Vagina (tissue), 2 donors: ENCODE results near the gene TOGARAM2.
"Not testable (repeated sequence)": the region's sequence is repeated elsewhere in the genome, so short reads cannot be mapped to it uniquely, and the experiment has no call there.

Experiments
- POLR2A ChIP-seq, 2 donors: fragments of 450-650 bp; IDR thresholded peaks; one replicate each; pipeline ENCODE4 v1.6.1; 2017; ENCODE audit warnings: antibody characterized with exemption in 2 of 2, mild to moderate bottlenecking in 2 of 2, moderate library complexity in 2 of 2
- POLR2AphosphoS5 ChIP-seq, 2 donors: sonication (generic); formaldehyde crosslinking; IDR thresholded peaks; one replicate each; pipeline ENCODE4 v1.9.0; 2017; ENCODE audit warnings: antibody characterized with exemption in 2 of 2, mild to moderate bottlenecking in 2 of 2, low read depth in 1 of 2; ENCODE audit not compliant: insufficient read depth in 1 of 2
- TF ChIP-seq, protein P1 (sequence below), 3 experiments: fragments of 450-650 bp in 2 of 3; fragments of 200-600 bp in 1 of 3; sonication (generic) in 1 of 3; IDR thresholded peaks; one replicate each; pipeline ENCODE4 v1.5.1; 2017 to 2019; ENCODE audit warnings: antibody characterized with exemption in 3 of 3, mild to moderate bottlenecking in 2 of 3, moderate library complexity in 2 of 3

GRCh38 chr2:29090311-29090710 lies 109.2 kb downstream of the TOGARAM2 start:
- TF ChIP-seq POLR2AphosphoS5 (IDR thresholded peaks at IDR 0.05; ENCODE audit: insufficient read depth in 1 of 2, low read depth in 1 of 2); POLR2A (IDR thresholded peaks at IDR 0.05): not testable (repeated sequence)
- TF ChIP-seq, protein P1, sequence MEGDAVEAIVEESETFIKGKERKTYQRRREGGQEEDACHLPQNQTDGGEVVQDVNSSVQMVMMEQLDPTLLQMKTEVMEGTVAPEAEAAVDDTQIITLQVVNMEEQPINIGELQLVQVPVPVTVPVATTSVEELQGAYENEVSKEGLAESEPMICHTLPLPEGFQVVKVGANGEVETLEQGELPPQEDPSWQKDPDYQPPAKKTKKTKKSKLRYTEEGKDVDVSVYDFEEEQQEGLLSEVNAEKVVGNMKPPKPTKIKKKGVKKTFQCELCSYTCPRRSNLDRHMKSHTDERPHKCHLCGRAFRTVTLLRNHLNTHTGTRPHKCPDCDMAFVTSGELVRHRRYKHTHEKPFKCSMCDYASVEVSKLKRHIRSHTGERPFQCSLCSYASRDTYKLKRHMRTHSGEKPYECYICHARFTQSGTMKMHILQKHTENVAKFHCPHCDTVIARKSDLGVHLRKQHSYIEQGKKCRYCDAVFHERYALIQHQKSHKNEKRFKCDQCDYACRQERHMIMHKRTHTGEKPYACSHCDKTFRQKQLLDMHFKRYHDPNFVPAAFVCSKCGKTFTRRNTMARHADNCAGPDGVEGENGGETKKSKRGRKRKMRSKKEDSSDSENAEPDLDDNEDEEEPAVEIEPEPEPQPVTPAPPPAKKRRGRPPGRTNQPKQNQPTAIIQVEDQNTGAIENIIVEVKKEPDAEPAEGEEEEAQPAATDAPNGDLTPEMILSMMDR (IDR thresholded peaks at IDR 0.05) = not testable (repeated sequence)
